PFSK-1 (cell line): Measurements from ENCODE around the gene RIC8A.

Experiments
- FOXP2 ChIP-seq: optimal IDR thresholded peaks from 2 replicates; pipeline ENCODE3; 2011; ENCODE audit warnings: borderline replicate concordance, control low read depth, inconsistent platforms; ENCODE audit not compliant: insufficient read depth; ENCODE audit errors: extremely low read length, extremely low read depth
- POLR2AphosphoS5 ChIP-seq: IDR thresholded peaks from 2 replicates; pipeline ENCODE4 v1.6.1; 2012; ENCODE audit warnings: low read depth, mild to moderate bottlenecking, control low read depth, low read length, moderate library complexity
- REST ChIP-seq, 2 experiments: IDR thresholded peaks; 2 replicates each; pipeline versions ENCODE4 v1.6.1 to v1.8.0; 2011 to 2012; ENCODE audit warnings: low read depth in 2 of 2, low read length in 2 of 2, control low read depth in 1 of 2, inconsistent platforms in 1 of 2, mild to moderate bottlenecking in 1 of 2, moderate library complexity in 1 of 2; ENCODE audit not compliant: insufficient read depth in 1 of 2
- SIN3A ChIP-seq: IDR thresholded peaks from 2 replicates; pipeline ENCODE4 v1.6.1; 2012; ENCODE audit warnings: mild to moderate bottlenecking, low read length, moderate library complexity, borderline replicate concordance; ENCODE audit not compliant: insufficient read depth
- TAF1 ChIP-seq: IDR thresholded peaks from 2 replicates; pipeline ENCODE4 v1.6.1; 2012; ENCODE audit warnings: low read length, control low read depth, borderline replicate concordance; ENCODE audit not compliant: insufficient read depth

- no peak for TF ChIP-seq REST (IDR thresholded peaks at IDR 0.05; ENCODE audit: insufficient read depth in 1 of 2, low read depth in 2 of 2, low read length in 2 of 2)
- TF ChIP-seq FOXP2: no peak
- no peak for TF ChIP-seq POLR2AphosphoS5
- no peak for TF ChIP-seq SIN3A
- no peak for TF ChIP-seq TAF1
These were observed 7.1 kb upstream of the RIC8A start for GRCh38 chr11:200224-201003.
